Measurements from ENCODE around the gene EMX1. TPM values are rescaled to one million over a fixed set of nuclear protein-coding genes. Genes with fewer than 3 reads are reported as not detected.

EMX1 gene
- polyA plus RNA-seq, 2 donors: 0.05 to 0.08 TPM

DNA sequence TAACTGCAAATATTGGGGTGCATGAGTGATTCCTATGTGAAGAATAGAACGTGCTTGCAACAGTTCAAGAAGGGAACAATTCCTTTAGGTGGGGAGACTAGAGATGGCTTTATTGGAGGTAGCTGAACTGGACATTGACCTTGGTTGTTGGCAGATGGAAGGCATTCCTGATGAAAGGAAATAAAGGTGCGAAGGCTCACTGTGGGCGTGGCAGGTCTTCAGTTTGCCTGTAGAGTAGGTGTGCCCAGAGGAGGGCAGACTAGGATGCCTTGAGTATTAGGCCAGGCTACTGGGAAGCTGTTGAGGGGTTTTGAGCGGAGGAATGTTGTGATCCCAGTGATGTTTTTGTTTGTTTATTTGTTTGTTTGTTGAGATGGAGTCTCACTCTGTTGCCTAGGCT is 27.3 kb upstream of the EMX1 start:
- H3K4me1 ChIP-seq (ENCODE audit: control insufficient read depth in 2 of 2, insufficient read depth in 2 of 2, low read length in 1 of 2): peaks cover 3 to 7% of the 10 kb centered on the region in 2 donors
- no peaks in the 10 kb centered on the region for H3K9me3 ChIP-seq (ENCODE audit: control insufficient read depth in 2 of 2, insufficient read depth in 1 of 2, low read depth in 1 of 2, low read length in 1 of 2)
- peaks cover 0 to 2% of the 10 kb centered on the region in 2 donors for H3K36me3 ChIP-seq (ENCODE audit: control insufficient read depth in 2 of 2, insufficient read depth in 2 of 2, low read length in 1 of 2)
- no peak overlapping the region for H3K4me3 ChIP-seq (ENCODE audit: low read depth in 1 of 2, low read length in 2 of 2)
- no peaks in the 10 kb centered on the region for H3K27me3 ChIP-seq (ENCODE audit: control insufficient read depth in 1 of 2, insufficient read depth in 2 of 2, low read length in 2 of 2)
- WGBS, 2 donors: 83 to 92% methylated on average over 4 of the region's 4 CpGs
- H3K27ac ChIP-seq (ENCODE audit: low read depth in 2 of 2, low read length in 1 of 2): no peak overlapping the region

DNA sequence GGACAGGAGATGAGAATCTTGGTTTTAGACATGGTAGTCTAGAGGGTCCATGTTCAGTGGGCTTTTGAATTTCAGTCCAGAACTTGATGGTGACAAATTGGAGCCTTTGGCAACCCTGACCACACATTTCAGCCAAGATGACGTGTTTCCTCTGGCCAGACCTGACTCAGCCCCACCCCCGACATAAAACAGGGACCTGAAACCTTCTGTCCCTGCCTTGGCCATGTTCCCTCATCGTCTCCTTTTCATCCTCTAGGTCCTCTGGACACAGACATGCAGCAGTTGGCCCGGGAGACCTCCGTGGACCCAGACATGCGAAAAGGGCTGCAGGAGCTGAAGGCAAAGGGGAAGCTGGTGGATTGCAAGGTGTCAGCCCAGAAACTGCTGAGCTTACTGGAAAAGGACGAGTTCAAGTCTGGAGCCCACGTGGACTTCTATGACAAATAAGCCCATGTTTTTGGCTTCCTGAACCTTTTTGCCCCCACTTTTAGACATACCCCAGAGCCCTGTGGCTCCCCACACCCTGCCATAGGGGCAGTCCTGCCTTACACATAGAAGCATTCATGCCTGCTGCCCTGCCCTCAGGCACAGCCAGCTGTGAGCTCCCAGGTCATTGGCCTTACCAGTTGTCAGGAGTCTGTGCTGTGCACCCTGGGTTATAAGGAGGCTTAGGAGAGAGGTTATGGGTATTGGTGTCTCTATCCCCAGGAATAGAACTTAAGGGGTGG is 26.1 kb upstream of the EMX1 start:
- no peaks in the 10 kb centered on the region for H3K9me3 ChIP-seq (ENCODE audit: control insufficient read depth in 2 of 2, insufficient read depth in 1 of 2, low read depth in 1 of 2, low read length in 1 of 2)
- no peaks in the 10 kb centered on the region for H3K27me3 ChIP-seq (ENCODE audit: control insufficient read depth in 1 of 2, insufficient read depth in 2 of 2, low read length in 2 of 2)
- WGBS, 2 donors: 73 to 79% methylated on average over 8 of the region's 8 CpGs
- H3K4me1 ChIP-seq (ENCODE audit: control insufficient read depth in 2 of 2, insufficient read depth in 2 of 2, low read length in 1 of 2): peaks cover 3 to 11% of the 10 kb centered on the region in 2 donors
- peaks cover 0 to 2% of the 10 kb centered on the region in 2 donors for H3K36me3 ChIP-seq (ENCODE audit: control insufficient read depth in 2 of 2, insufficient read depth in 2 of 2, low read length in 1 of 2)
- no peak overlapping the region for H3K4me3 ChIP-seq (ENCODE audit: low read depth in 1 of 2, low read length in 2 of 2)
- H3K27ac ChIP-seq (ENCODE audit: low read depth in 2 of 2, low read length in 1 of 2): no peak overlapping the region

DNA sequence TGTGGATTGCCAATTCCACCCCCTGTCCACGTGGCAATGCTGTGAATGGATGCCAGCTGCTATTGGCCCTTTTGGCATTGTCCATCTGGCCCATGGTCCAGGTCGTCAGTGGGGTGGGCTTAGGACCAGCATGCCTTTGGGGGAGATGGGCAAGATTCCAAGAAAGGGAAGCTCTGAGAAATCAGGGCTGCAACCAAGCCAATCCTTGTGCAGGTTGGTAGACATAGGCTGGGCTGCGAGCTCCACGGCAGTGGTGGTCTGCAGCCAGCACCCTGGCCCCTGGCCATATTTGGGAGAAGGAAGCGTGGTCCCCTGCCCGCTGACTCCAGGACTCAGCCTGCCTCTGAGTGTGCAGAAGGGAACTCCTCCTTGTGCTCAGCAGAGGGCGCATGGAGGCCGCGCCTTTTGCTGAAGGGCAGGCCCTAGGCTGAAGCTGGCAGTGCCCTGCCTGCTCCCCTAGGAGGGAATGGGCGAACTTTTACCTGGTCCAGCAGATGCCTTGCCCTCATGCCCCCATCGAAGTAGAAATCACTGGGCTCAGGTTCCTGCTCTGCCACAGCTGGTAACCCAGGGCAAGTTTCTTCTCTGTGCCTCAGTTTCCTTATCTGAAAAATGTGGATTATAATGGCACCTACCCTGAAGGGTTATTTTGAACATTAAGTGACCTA is 24.7 kb upstream of the EMX1 start:
- Histone ChIP-seq H3K27ac (ENCODE audit: low read depth in 2 of 2, low read length in 1 of 2) (no peak overlapping the region), H3K27me3 (ENCODE audit: control insufficient read depth in 1 of 2, insufficient read depth in 2 of 2, low read length in 2 of 2) (no peaks in the 10 kb centered on the region), H3K4me3 (ENCODE audit: low read depth in 1 of 2, low read length in 2 of 2) (no peak overlapping the region), H3K4me1 (ENCODE audit: control insufficient read depth in 2 of 2, insufficient read depth in 2 of 2, low read length in 1 of 2) (peaks cover 3 to 11% of the 10 kb centered on the region in 2 donors), H3K36me3 (ENCODE audit: control insufficient read depth in 2 of 2, insufficient read depth in 2 of 2, low read length in 1 of 2) (peaks cover 0 to 2% of the 10 kb centered on the region in 2 donors), H3K9me3 (ENCODE audit: control insufficient read depth in 2 of 2, insufficient read depth in 1 of 2, low read depth in 1 of 2, low read length in 1 of 2) (no peaks in the 10 kb centered on the region)
- WGBS, 2 donors: 17 to 29% methylated on average over 11 of the region's 11 CpGs

DNA sequence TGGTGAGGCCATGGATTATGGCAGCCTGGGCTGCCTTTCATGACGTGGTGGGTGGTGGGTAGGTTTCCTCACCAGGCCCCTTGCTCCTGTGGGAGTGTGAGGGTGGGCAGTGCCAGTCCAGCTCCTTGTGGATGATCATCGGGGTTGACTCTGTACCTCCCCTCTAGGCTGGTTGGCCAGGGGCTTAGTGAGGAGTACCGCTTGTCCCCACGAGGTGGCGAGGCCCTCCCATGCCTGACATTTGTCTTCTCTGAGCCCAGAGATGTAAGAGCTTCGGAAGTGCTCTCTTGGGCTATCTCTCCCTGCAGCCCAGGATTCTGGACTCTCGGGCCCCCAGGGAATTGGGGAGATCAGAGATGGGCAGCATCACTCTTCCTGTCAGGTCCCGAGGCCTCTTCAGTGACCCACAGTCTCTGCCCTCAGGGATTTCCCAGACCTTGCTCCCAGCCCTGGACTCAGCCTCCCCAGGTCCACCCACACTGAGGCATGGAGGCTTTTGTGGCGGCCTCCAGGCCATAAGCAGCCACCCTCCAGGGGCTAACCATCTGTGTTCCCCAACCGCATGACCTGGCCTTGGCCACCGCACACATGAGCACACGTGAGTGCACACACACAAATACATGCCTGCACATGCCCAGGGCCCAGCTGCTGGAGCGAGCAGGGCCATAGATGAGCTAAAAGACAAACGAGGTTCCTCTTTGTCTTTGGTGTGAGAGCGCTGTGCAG is 23.6 kb upstream of the EMX1 start:
- Histone ChIP-seq H3K4me1 (ENCODE audit: control insufficient read depth in 2 of 2, insufficient read depth in 2 of 2, low read length in 1 of 2) (peaks cover 0 to 4% of the 10 kb centered on the region in 2 donors), H3K27ac (ENCODE audit: low read depth in 2 of 2, low read length in 1 of 2) (no peak overlapping the region), H3K4me3 (ENCODE audit: low read depth in 1 of 2, low read length in 2 of 2) (no peak overlapping the region), H3K36me3 (ENCODE audit: control insufficient read depth in 2 of 2, insufficient read depth in 2 of 2, low read length in 1 of 2) (no peaks in the 10 kb centered on the region), H3K9me3 (ENCODE audit: control insufficient read depth in 2 of 2, insufficient read depth in 1 of 2, low read depth in 1 of 2, low read length in 1 of 2) (no peaks in the 10 kb centered on the region), H3K27me3 (ENCODE audit: control insufficient read depth in 1 of 2, insufficient read depth in 2 of 2, low read length in 2 of 2) (no peaks in the 10 kb centered on the region)
- whole genome bisulfite sequencing, 2 donors: 43 to 44% methylated on average over 15 of the region's 15 CpGs

- Histone ChIP-seq H3K27me3 (ENCODE audit: control insufficient read depth in 1 of 2, insufficient read depth in 2 of 2, low read length in 2 of 2) (no peaks in the 10 kb centered on the region), H3K27ac (ENCODE audit: low read depth in 2 of 2, low read length in 1 of 2) (no peak overlapping the region), H3K4me1 (ENCODE audit: control insufficient read depth in 2 of 2, insufficient read depth in 2 of 2, low read length in 1 of 2) (peaks cover 0 to 4% of the 10 kb centered on the region in 2 donors), H3K36me3 (ENCODE audit: control insufficient read depth in 2 of 2, insufficient read depth in 2 of 2, low read length in 1 of 2) (no peaks in the 10 kb centered on the region), H3K9me3 (ENCODE audit: control insufficient read depth in 2 of 2, insufficient read depth in 1 of 2, low read depth in 1 of 2, low read length in 1 of 2) (no peaks in the 10 kb centered on the region), H3K4me3 (ENCODE audit: low read depth in 1 of 2, low read length in 2 of 2) (no peak overlapping the region)
- 61 to 75% methylated on average over 9 of the region's 9 CpGs for WGBS, 2 donors
These were observed 22.8 kb upstream of the EMX1 start for GRCh38 chr2:72894514-72894913.

DNA sequence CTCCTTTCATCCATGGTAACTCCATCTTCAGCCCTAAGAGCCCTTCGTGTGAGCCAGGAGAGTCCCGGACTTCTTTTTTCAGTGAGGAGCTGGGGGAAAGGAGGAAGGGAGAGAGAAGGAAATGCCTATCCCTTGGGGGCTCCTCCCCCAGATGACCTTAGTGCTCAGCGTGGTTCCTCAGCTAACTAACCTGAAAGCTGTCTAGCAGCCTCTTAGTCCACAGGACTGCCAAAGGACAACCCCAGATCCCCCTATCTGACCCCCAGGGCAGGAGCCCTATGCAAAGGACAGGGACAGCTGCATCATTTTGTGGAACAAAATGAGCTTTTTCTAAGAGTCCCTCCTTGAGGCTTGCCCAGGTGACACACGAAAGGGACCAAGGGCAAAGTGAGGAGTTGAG is 22.2 kb upstream of the EMX1 start:
- no peaks in the 10 kb centered on the region for H3K27me3 ChIP-seq (ENCODE audit: control insufficient read depth in 1 of 2, insufficient read depth in 2 of 2, low read length in 2 of 2)
- H3K4me3 ChIP-seq (ENCODE audit: low read depth in 1 of 2, low read length in 2 of 2): no peak overlapping the region
- H3K9me3 ChIP-seq (ENCODE audit: control insufficient read depth in 2 of 2, insufficient read depth in 1 of 2, low read depth in 1 of 2, low read length in 1 of 2): no peaks in the 10 kb centered on the region
- WGBS, 2 donors: 13 to 19% methylated on average over 4 of the region's 4 CpGs
- H3K4me1 ChIP-seq (ENCODE audit: control insufficient read depth in 2 of 2, insufficient read depth in 2 of 2, low read length in 1 of 2): peaks cover 0 to 4% of the 10 kb centered on the region in 2 donors
- no peak overlapping the region for H3K27ac ChIP-seq (ENCODE audit: low read depth in 2 of 2, low read length in 1 of 2)
- H3K36me3 ChIP-seq (ENCODE audit: control insufficient read depth in 2 of 2, insufficient read depth in 2 of 2, low read length in 1 of 2): no peaks in the 10 kb centered on the region

GRCh38 chr2:72895759-72896281 is 21.5 kb upstream of the EMX1 start:
- Histone ChIP-seq H3K9me3 (ENCODE audit: control insufficient read depth in 2 of 2, insufficient read depth in 1 of 2, low read depth in 1 of 2, low read length in 1 of 2) (no peaks in the 10 kb centered on the region), H3K36me3 (ENCODE audit: control insufficient read depth in 2 of 2, insufficient read depth in 2 of 2, low read length in 1 of 2) (no peaks in the 10 kb centered on the region), H3K27ac (ENCODE audit: low read depth in 2 of 2, low read length in 1 of 2) (no peak overlapping the region), H3K4me3 (ENCODE audit: low read depth in 1 of 2, low read length in 2 of 2) (no peak overlapping the region), H3K4me1 (ENCODE audit: control insufficient read depth in 2 of 2, insufficient read depth in 2 of 2, low read length in 1 of 2) (peaks cover 0 to 4% of the 10 kb centered on the region in 2 donors), H3K27me3 (ENCODE audit: control insufficient read depth in 1 of 2, insufficient read depth in 2 of 2, low read length in 2 of 2) (no peaks in the 10 kb centered on the region)
- 9 to 16% methylated on average over 16 of the region's 16 CpGs for WGBS, 2 donors

- H3K27ac ChIP-seq (ENCODE audit: low read depth in 2 of 2, low read length in 1 of 2): no peak overlapping the region
- no peaks in the 10 kb centered on the region for H3K9me3 ChIP-seq (ENCODE audit: control insufficient read depth in 2 of 2, insufficient read depth in 1 of 2, low read depth in 1 of 2, low read length in 1 of 2)
- peaks cover 0 to 4% of the 10 kb centered on the region in 2 donors for H3K4me1 ChIP-seq (ENCODE audit: control insufficient read depth in 2 of 2, insufficient read depth in 2 of 2, low read length in 1 of 2)
- no peak overlapping the region for H3K4me3 ChIP-seq (ENCODE audit: low read depth in 1 of 2, low read length in 2 of 2)
- no peaks in the 10 kb centered on the region for H3K27me3 ChIP-seq (ENCODE audit: control insufficient read depth in 1 of 2, insufficient read depth in 2 of 2, low read length in 2 of 2)
- WGBS, 2 donors: 74 to 77% methylated on average over 4 of the region's 4 CpGs
- H3K36me3 ChIP-seq (ENCODE audit: control insufficient read depth in 2 of 2, insufficient read depth in 2 of 2, low read length in 1 of 2): no peaks in the 10 kb centered on the region
These were observed 20.9 kb upstream of the EMX1 start for GRCh38 chr2:72896446-72896845.

DNA sequence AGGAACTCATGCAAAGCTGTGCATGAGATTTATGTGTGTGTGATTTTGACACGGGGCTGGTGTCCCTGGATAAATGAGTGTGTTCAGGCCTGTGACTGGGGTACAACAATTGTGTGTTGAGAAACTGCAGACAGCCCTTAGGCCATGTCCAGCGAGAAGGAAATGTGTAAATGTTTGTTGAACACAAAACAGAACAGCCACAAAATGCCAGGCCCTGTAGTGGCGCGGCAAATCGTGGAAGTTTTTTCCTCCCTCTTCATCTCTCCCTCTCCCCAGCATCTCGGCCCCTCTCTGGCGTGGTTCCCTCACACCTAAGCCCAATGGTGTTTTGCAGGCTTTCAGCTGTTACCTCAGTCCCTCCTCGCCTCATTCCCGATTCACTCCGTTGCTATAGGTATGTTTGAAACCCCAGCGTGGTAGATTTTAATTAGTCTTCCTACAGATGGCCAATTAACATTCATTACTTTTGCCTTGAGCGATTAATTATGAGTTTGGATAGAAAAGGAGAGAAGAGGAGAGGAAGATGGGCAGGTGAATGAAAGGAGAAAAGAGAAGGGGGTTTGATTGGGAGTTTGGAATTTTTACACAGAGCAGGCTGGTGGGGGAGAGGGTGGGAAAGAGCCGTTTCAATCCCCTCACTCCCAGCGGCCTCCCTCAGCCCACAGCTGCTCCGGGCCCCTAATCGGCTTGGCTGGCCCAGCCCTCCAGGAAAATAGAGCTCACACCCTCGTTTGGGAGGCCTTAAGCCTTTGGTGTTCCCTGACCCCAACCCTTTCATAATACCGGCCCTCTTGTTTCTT is 19.3 kb upstream of the EMX1 start:
- H3K36me3 ChIP-seq (ENCODE audit: control insufficient read depth in 2 of 2, insufficient read depth in 2 of 2, low read length in 1 of 2): no peaks in the 10 kb centered on the region
- no peak overlapping the region for H3K4me3 ChIP-seq (ENCODE audit: low read depth in 1 of 2, low read length in 2 of 2)
- H3K27ac ChIP-seq (ENCODE audit: low read depth in 2 of 2, low read length in 1 of 2): no peak overlapping the region
- 67 to 71% methylated on average over 18 of the region's 18 CpGs for WGBS, 2 donors
- H3K4me1 ChIP-seq (ENCODE audit: control insufficient read depth in 2 of 2, insufficient read depth in 2 of 2, low read length in 1 of 2): peaks cover 0 to 4% of the 10 kb centered on the region in 2 donors
- peaks cover 0 to 3% of the 10 kb centered on the region in 2 donors for H3K27me3 ChIP-seq (ENCODE audit: control insufficient read depth in 1 of 2, insufficient read depth in 2 of 2, low read length in 2 of 2)
- peaks cover 0 to under 1% of the 10 kb centered on the region in 2 donors for H3K9me3 ChIP-seq (ENCODE audit: control insufficient read depth in 2 of 2, insufficient read depth in 1 of 2, low read depth in 1 of 2, low read length in 1 of 2)
